ENCODE data around the gene CSF2.

The CSF2 gene

DNA sequence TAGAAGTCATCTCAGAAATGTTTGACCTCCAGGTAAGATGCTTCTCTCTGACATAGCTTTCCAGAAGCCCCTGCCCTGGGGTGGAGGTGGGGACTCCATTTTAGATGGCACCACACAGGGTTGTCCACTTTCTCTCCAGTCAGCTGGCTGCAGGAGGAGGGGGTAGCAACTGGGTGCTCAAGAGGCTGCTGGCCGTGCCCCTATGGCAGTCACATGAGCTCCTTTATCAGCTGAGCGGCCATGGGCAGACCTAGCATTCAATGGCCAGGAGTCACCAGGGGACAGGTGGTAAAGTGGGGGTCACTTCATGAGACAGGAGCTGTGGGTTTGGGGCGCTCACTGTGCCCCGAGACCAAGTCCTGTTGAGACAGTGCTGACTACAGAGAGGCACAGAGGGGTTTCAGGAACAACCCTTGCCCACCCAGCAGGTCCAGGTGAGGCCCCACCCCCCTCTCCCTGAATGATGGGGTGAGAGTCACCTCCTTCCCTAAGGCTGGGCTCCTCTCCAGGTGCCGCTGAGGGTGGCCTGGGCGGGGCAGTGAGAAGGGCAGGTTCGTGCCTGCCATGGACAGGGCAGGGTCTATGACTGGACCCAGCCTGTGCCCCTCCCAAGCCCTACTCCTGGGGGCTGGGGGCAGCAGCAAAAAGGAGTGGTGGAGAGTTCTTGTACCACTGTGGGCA is 642 bp downstream of the CSF2 start:
- Mint-ChIP-seq H3K9me3 (no peaks in the 10 kb centered on the region), H3K36me3 (ENCODE audit: low read depth) (no peaks in the 10 kb centered on the region), H3K27ac (no peak overlapping the region), H3K27me3 (ENCODE audit: low read depth, poor library complexity) (peaks cover 5% of the 10 kb centered on the region), H3K4me1 (peaks cover 9% of the 10 kb centered on the region), H3K4me3 (no peak overlapping the region)
- TF ChIP-seq, protein P1, sequence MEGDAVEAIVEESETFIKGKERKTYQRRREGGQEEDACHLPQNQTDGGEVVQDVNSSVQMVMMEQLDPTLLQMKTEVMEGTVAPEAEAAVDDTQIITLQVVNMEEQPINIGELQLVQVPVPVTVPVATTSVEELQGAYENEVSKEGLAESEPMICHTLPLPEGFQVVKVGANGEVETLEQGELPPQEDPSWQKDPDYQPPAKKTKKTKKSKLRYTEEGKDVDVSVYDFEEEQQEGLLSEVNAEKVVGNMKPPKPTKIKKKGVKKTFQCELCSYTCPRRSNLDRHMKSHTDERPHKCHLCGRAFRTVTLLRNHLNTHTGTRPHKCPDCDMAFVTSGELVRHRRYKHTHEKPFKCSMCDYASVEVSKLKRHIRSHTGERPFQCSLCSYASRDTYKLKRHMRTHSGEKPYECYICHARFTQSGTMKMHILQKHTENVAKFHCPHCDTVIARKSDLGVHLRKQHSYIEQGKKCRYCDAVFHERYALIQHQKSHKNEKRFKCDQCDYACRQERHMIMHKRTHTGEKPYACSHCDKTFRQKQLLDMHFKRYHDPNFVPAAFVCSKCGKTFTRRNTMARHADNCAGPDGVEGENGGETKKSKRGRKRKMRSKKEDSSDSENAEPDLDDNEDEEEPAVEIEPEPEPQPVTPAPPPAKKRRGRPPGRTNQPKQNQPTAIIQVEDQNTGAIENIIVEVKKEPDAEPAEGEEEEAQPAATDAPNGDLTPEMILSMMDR (IDR thresholded peaks at IDR 0.05) = no peak
- DNase-seq = no peak

DNA sequence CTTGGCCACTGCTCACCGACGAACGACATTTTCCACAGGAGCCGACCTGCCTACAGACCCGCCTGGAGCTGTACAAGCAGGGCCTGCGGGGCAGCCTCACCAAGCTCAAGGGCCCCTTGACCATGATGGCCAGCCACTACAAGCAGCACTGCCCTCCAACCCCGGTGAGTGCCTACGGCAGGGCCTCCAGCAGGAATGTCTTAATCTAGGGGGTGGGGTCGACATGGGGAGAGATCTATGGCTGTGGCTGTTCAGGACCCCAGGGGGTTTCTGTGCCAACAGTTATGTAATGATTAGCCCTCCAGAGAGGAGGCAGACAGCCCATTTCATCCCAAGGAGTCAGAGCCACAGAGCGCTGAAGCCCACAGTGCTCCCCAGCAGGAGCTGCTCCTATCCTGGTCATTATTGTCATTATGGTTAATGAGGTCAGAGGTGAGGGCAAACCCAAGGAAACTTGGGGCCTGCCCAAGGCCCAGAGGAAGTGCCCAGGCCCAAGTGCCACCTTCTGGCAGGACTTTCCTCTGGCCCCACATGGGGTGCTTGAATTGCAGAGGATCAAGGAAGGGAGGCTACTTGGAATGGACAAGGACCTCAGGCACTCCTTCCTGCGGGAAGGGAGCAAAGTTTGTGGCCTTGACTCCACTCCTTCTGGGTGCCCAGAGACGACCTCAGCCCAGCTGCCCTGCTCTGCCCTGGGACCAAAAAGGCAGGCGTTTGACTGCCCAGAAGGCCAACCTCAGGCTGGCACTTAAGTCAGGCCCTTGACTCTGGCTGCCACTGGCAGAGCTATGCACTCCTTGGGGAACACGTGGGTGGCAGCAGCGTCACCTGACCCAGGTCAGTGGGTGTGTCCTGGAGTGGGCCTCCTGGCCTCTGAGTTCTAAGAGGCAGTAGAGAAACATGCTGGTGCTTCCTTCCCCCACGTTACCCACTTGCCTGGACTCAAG is 1.5 kb downstream of the CSF2 start:
- no peak for DNase-seq
- Mint-ChIP-seq H3K9me3 (no peaks in the 10 kb centered on the region), H3K27me3 (ENCODE audit: low read depth, poor library complexity) (peaks cover 5% of the 10 kb centered on the region), H3K4me3 (no peak overlapping the region), H3K4me1 (peaks cover 9% of the 10 kb centered on the region), H3K27ac (no peak overlapping the region), H3K36me3 (ENCODE audit: low read depth) (no peaks in the 10 kb centered on the region)
- TF ChIP-seq, protein P1 (IDR thresholded peaks at IDR 0.05) = no peak

DNA sequence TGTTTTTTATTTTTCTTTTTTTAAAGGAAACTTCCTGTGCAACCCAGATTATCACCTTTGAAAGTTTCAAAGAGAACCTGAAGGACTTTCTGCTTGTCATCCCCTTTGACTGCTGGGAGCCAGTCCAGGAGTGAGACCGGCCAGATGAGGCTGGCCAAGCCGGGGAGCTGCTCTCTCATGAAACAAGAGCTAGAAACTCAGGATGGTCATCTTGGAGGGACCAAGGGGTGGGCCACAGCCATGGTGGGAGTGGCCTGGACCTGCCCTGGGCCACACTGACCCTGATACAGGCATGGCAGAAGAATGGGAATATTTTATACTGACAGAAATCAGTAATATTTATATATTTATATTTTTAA is 2.1 kb downstream of the CSF2 start:
- Mint-ChIP-seq H3K4me3 (no peak overlapping the region), H3K9me3 (no peaks in the 10 kb centered on the region), H3K4me1 (peaks cover 9% of the 10 kb centered on the region), H3K27me3 (ENCODE audit: low read depth, poor library complexity) (peaks cover 5% of the 10 kb centered on the region), H3K27ac (no peak overlapping the region), H3K36me3 (ENCODE audit: low read depth) (no peaks in the 10 kb centered on the region)
- no peak for DNase-seq
- TF ChIP-seq, protein P1 (IDR thresholded peaks at IDR 0.05) = no peak

DNA sequence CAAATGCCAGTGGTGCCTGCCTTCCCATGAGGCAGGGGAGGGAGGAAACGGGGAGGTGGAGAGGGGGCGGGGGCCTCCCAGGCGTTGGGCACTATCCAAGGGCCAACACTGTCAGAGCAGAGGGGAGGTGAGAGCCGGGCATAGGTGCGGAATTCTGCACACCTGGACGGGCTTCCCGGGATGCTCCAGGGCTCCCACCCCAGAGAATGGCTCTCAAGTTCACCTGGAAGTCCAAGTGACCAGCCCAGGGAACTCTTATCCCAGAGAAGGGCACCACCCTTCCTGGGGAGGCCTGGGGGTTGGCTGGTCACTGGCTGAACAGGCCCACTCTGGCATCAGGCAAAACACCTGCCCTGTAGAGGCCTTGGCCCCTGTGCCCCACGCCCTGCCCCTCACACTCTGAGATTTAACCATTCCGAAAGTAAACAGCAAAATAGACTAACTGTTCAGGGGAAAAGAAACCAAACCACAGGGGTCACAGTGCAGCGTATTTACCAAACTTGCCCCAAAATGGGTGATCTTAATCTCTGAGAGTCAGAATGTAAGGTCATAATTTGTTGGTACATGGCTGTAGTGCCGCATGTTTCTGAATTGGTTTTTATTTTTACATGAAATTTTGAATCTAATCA is 2.7 kb downstream of the CSF2 start:
- Mint-ChIP-seq H3K27ac (no peak overlapping the region), H3K4me3 (no peak overlapping the region), H3K9me3 (no peaks in the 10 kb centered on the region), H3K36me3 (ENCODE audit: low read depth) (no peaks in the 10 kb centered on the region), H3K4me1 (peaks cover 4% of the 10 kb centered on the region), H3K27me3 (ENCODE audit: low read depth, poor library complexity) (peaks cover 5% of the 10 kb centered on the region)
- no peak for DNase-seq
- TF ChIP-seq, protein P1 (IDR thresholded peaks at IDR 0.05) = no peak

DNA sequence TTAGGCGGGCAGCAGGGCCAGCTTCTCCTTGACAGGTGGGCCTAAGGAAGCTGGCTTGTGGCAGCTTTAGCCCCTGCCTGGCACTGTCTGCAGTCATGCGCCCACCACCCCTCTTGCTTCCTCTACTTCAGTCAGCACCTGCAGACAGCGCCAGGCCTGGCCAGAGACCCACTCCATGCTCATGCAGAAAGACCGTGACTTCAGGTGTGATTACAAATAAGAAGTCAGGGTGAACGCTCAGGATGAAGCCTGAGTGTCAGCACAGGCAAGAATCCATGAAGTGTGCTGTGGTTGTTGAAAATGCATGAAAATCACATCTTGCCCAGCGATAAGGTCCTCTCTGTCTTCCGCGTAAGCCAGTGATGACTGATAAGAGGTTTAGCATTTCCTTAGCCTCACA is 3.4 kb downstream of the CSF2 start:
- TF ChIP-seq, protein P1 (IDR thresholded peaks at IDR 0.05) = no peak
- Mint-ChIP-seq H3K36me3 (ENCODE audit: low read depth) (no peaks in the 10 kb centered on the region), H3K27ac (no peak overlapping the region), H3K4me3 (no peak overlapping the region), H3K4me1 (peaks cover 4% of the 10 kb centered on the region), H3K9me3 (no peaks in the 10 kb centered on the region), H3K27me3 (ENCODE audit: low read depth, poor library complexity) (peaks cover 5% of the 10 kb centered on the region)
- no peak for DNase-seq
